ENCODE data around the gene AHSG. TPM values are rescaled to one million over a fixed set of nuclear protein-coding genes. Genes with fewer than 3 reads are reported as not detected.
A peak's percentile ranks its signal among the peaks of the same experiment; 100 is the strongest.

Gene AHSG
- total and polyA plus RNA-seq, 7 donors, result not detected

- 10 to 12% (median 11%) methylated on average over 31 of the region's 31 CpGs for WGBS, 3 donors
- peak; percentile 70 for TF ChIP-seq CTCF (IDR thresholded peaks at IDR 0.05)
Observed at GRCh38 chr3:186617036-186617946, 4.4 kb downstream of the AHSG start.

GRCh38 chr3:186618318-186618938, 5.6 kb downstream of the AHSG start:
- H3K4me1 ChIP-seq, result no peaks in the 10 kb centered on the region
- H3K4me3 ChIP-seq, result no peak overlapping the region
- ATAC-seq (no peak), DNase-seq (no peak)
- WGBS, 3 donors, result 87 to 94% (median 91%) methylated on average over 8 of the region's 8 CpGs
- intact Hi-C loops (cut with DNase I), result loop anchor here in 1 of 2 donors (5.0 to 10.0 kb wide), 2 partner anchors 204 to 546 kb away; no protein-coding TSS in a partner anchor
- no peak overlapping the region for H3K27ac ChIP-seq
- no peaks in the 10 kb centered on the region for H3K36me3 ChIP-seq (ENCODE audit: insufficient read depth in 1 of 2, low read depth in 1 of 2)
- H3K9me3 ChIP-seq, result no peaks in the 10 kb centered on the region
- H3K27me3 ChIP-seq (ENCODE audit: insufficient read depth in 3 of 3, low read length in 2 of 3), result peaks cover 0 to 25% (median 0%) of the 10 kb centered on the region in 3 donors
- TF ChIP-seq CTCF (IDR thresholded peaks at IDR 0.05), result no peak

More at GRCh38 chr3:186617036-186617946, 4.4 kb downstream of the AHSG start:
- no peak overlapping the region for H3K27ac ChIP-seq
- ATAC-seq (peak; percentile 90 to 95 (median 92)), DNase-seq (peak; percentile 75 to 86)
- no peaks in the 10 kb centered on the region for H3K36me3 ChIP-seq (ENCODE audit: insufficient read depth in 1 of 2, low read depth in 1 of 2)
- H3K9me3 ChIP-seq, result no peaks in the 10 kb centered on the region
- H3K4me1 ChIP-seq, result no peaks in the 10 kb centered on the region
- H3K27me3 ChIP-seq (ENCODE audit: insufficient read depth in 3 of 3, low read length in 2 of 3), result peaks cover 0 to 29% (median 0%) of the 10 kb centered on the region in 3 donors
- H3K4me3 ChIP-seq, result peak overlapping the region; percentile 12
- intact Hi-C loops (cut with DNase I), result loop anchor here in 1 of 2 donors (5.0 to 10.0 kb wide), 2 partner anchors 205 to 548 kb away; no protein-coding TSS in a partner anchor

- DNase-seq, result no peak
- no peak for TF ChIP-seq CTCF (IDR thresholded peaks at IDR 0.05)
- H3K4me1 ChIP-seq, result no peaks in the 10 kb centered on the region
- WGBS, 3 donors, result 84 to 92% (median 90%) methylated on average over 5 of the region's 5 CpGs
- intact Hi-C loops (cut with DNase I), result loop anchor here (5.0 to 10.0 kb wide), 3 partner anchors 203 to 545 kb away; no protein-coding TSS in a partner anchor
- no peak for ATAC-seq
- H3K36me3 ChIP-seq (ENCODE audit: insufficient read depth in 1 of 2, low read depth in 1 of 2), result no peaks in the 10 kb centered on the region
- H3K9me3 ChIP-seq, result no peaks in the 10 kb centered on the region
- H3K4me3 ChIP-seq, result no peak overlapping the region
- H3K27me3 ChIP-seq (ENCODE audit: insufficient read depth in 3 of 3, low read length in 2 of 3), result peaks cover 0 to 24% (median 0%) of the 10 kb centered on the region in 3 donors
- no peak overlapping the region for H3K27ac ChIP-seq
Observed at GRCh38 chr3:186619787-186620212, 6.9 kb downstream of the AHSG start.

- Histone ChIP-seq H3K9me3 (no peaks in the 10 kb centered on the region), H3K36me3 (ENCODE audit: insufficient read depth in 1 of 2, low read depth in 1 of 2) (no peaks in the 10 kb centered on the region), H3K4me3 (no peak overlapping the region), H3K27me3 (ENCODE audit: insufficient read depth in 3 of 3, low read length in 2 of 3) (peaks cover 0 to 21% (median 0%) of the 10 kb centered on the region in 3 donors), H3K4me1 (no peaks in the 10 kb centered on the region), H3K27ac (no peak overlapping the region)
- no peak for DNase-seq
- TF ChIP-seq CTCF (IDR thresholded peaks at IDR 0.05), result no peak
- intact Hi-C loops (cut with DNase I), result loop anchor here in 1 of 2 donors (5.0 kb wide), 1 partner anchor 542 kb away; no protein-coding TSS in a partner anchor
- 80 to 88% (median 87%) methylated on average over 17 of the region's 17 CpGs for WGBS, 3 donors
- ATAC-seq, result no peak
Observed at GRCh38 chr3:186620213-186621092, 7.6 kb downstream of the AHSG start.
